Neural cell (in vitro differentiated cells): ENCODE results near the gene PLPP1. TPM values are rescaled to one million over a fixed set of nuclear protein-coding genes. Genes with fewer than 3 reads are reported as not detected.

Source experiments
- H2AFZ ChIP-seq: fragments of 200-600, 300-800 bp; sonication (generic), shearing (Covaris generic); 2 replicates; pipeline ENCODE4 v1.6.0; 2014; ENCODE audit warnings: low read depth, mild to moderate bottlenecking, antibody characterized with exemption, low read length, moderate library complexity
- H3F3A ChIP-seq: fragments of 200-600 bp; shearing (Covaris generic); 2 replicates; pipeline ENCODE4 v1.6.1; 2016; ENCODE audit warnings: mild to moderate bottlenecking, moderate library complexity, mixed read lengths, antibody characterized with exemption, low read length; ENCODE audit not compliant: insufficient read depth, poor library complexity, severe bottlenecking
- H3K27ac ChIP-seq: fragments of 200-600, 300-800 bp; sonication (generic), shearing (Covaris generic); 2 replicates; pipeline ENCODE4 v1.5.1; 2014; ENCODE audit warnings: mild to moderate bottlenecking, low read length, moderate library complexity
- H3K27me3 ChIP-seq: fragments of 300-800, 200-600 bp; sonication (generic), shearing (Covaris generic); 2 replicates; pipeline ENCODE4 v1.6.0; 2014; ENCODE audit warnings: mild to moderate bottlenecking, low read depth, low read length, moderate library complexity; ENCODE audit not compliant: insufficient read depth
- H3K36me3 ChIP-seq: fragments of 300-800, 200-600 bp; sonication (generic), shearing (Covaris generic); 2 replicates; pipeline ENCODE4 v1.5.1; 2014; ENCODE audit warnings: mild to moderate bottlenecking, antibody characterized with exemption, low read length, moderate library complexity; ENCODE audit not compliant: insufficient read depth
- H3K4me2 ChIP-seq: fragments of 300-800, 200-600 bp; sonication (generic), shearing (Covaris generic); 2 replicates; pipeline ENCODE4 v1.6.0; 2014; ENCODE audit warnings: mild to moderate bottlenecking, low read length
- H3K4me3 ChIP-seq: fragments of 300-800, 200-600 bp; sonication (generic), shearing (Covaris generic); 2 replicates; pipeline ENCODE4 v1.5.1; 2014; ENCODE audit warnings: mild to moderate bottlenecking, low read length, moderate library complexity
- H3K79me2 ChIP-seq: fragments of 200-600 bp; shearing (Covaris generic); replicated peaks from 2 replicates; pipeline ENCODE4 v1.6.0; 2014; ENCODE audit warnings: mild to moderate bottlenecking, low read length, moderate library complexity; ENCODE audit not compliant: insufficient read depth
- H3K9ac ChIP-seq: fragments of 300-800, 200-600 bp; sonication (generic), shearing (Covaris generic); 2 replicates; pipeline ENCODE4 v1.6.1; 2016; ENCODE audit warnings: mild to moderate bottlenecking, low read length, mixed read lengths
- H3K9me2 ChIP-seq: fragments of 200-600 bp; shearing (Covaris generic); 2 replicates; pipeline ENCODE4 v1.6.1; 2016; ENCODE audit warnings: mild to moderate bottlenecking, low read length, mixed read lengths; ENCODE audit not compliant: insufficient read depth
- H3K9me3 ChIP-seq: fragments of 200-600, 300-800 bp; sonication (generic), shearing (Covaris generic); 2 replicates; pipeline ENCODE4 v1.6.1; 2016; ENCODE audit warnings: mild to moderate bottlenecking, mixed run types, low read length, moderate library complexity, mixed read lengths
- H4K20me1 ChIP-seq: fragments of 200-600 bp; shearing (Covaris generic); 2 replicates; pipeline ENCODE4 v1.6.1; 2016; ENCODE audit warnings: mild to moderate bottlenecking, mixed run types; ENCODE audit not compliant: insufficient read depth
- CTCF ChIP-seq: fragments of 450-650 bp; IDR thresholded peaks from 2 replicates; pipeline ENCODE4 v1.5.1; 2014; ENCODE audit warnings: antibody characterized with exemption, mild to moderate bottlenecking, moderate library complexity; ENCODE audit not compliant: poor library complexity, severe bottlenecking
- EP300 ChIP-seq: fragments of 450-650 bp; conservative IDR thresholded peaks from 2 replicates; pipeline ENCODE4 v1.6.1; 2014; ENCODE audit warnings: antibody characterized with exemption, mild to moderate bottlenecking, moderate library complexity; ENCODE audit not compliant: poor library complexity, severe bottlenecking
- EZH2 ChIP-seq: fragments of 200-600, 300-800 bp; shearing (Covaris generic), sonication (generic); IDR thresholded peaks from 2 replicates; pipeline ENCODE4 v1.6.1; 2014; ENCODE audit warnings: antibody characterized with exemption, low read length, borderline replicate concordance, mild to moderate bottlenecking; ENCODE audit not compliant: insufficient read depth, poor library complexity, severe bottlenecking
- MXI1 ChIP-seq: fragments of 450-650 bp; conservative IDR thresholded peaks from 2 replicates; pipeline ENCODE4 v1.6.1; 2014; ENCODE audit warnings: antibody characterized with exemption, mild to moderate bottlenecking; ENCODE audit not compliant: poor library complexity, severe bottlenecking
- POLR2AphosphoS5 ChIP-seq: IDR thresholded peaks from 2 replicates; pipeline ENCODE4 v1.6.1; 2012
- RAD21 ChIP-seq: fragments of 450-650 bp; conservative IDR thresholded peaks from 2 replicates; pipeline ENCODE4 v1.6.1; 2014; ENCODE audit warnings: antibody characterized with exemption, mild to moderate bottlenecking, moderate library complexity
- REST ChIP-seq: IDR thresholded peaks from 2 replicates; pipeline ENCODE4 v1.6.1; 2012; ENCODE audit warnings: borderline replicate concordance
- SMC3 ChIP-seq: fragments of 450-650 bp; conservative IDR thresholded peaks from 2 replicates; pipeline ENCODE4 v1.6.1; 2014; ENCODE audit warnings: antibody characterized with exemption, mild to moderate bottlenecking, moderate library complexity; ENCODE audit not compliant: poor library complexity
- TAF1 ChIP-seq: IDR thresholded peaks from 2 replicates; pipeline ENCODE4 v1.6.1; 2012; ENCODE audit warnings: low read depth
- polyA plus RNA-seq: library from polyadenylated mRNA; depleted of rRNA; stranded (reverse); fragments of >200 nt; gene quantifications from 2 replicates; pipeline ENCODE4 v1.2.3, GENCODE V29; 2014

PLPP1 gene
- polyA plus RNA-seq, 1 donor from 2014 or later: 33.9 TPM

- no peaks in the 10 kb centered on the region for H3K36me3 ChIP-seq
- H3K9me2 ChIP-seq: no peaks in the 10 kb centered on the region
- no peaks in the 10 kb centered on the region for H3K27me3 ChIP-seq
- H3K4me3 ChIP-seq: no peak overlapping the region
- no peak overlapping the region for H3K4me2 ChIP-seq
- no peaks in the 10 kb centered on the region for H3K79me2 ChIP-seq
- H3K9me3 ChIP-seq: no peaks in the 10 kb centered on the region
- TF ChIP-seq EP300: no peak
- TF ChIP-seq TAF1: no peak
- no peak for TF ChIP-seq REST
- TF ChIP-seq MXI1: no peak
- no peak for TF ChIP-seq CTCF
- TF ChIP-seq SMC3: no peak
- no peak for TF ChIP-seq RAD21
- no peak for TF ChIP-seq EZH2
- no peak for TF ChIP-seq POLR2AphosphoS5
- H3K9ac ChIP-seq: no peak overlapping the region
- H3F3A ChIP-seq: no peaks in the 10 kb centered on the region
- H2AFZ ChIP-seq: no peak overlapping the region
- no peak overlapping the region for H3K27ac ChIP-seq
- no peaks in the 10 kb centered on the region for H4K20me1 ChIP-seq
Measured at GRCh38 chr5:55582256-55582655, 47.5 kb upstream of the PLPP1 start.

- no peaks in the 10 kb centered on the region for H3K9me2 ChIP-seq
- no peaks in the 10 kb centered on the region for H3K79me2 ChIP-seq
- no peak overlapping the region for H3K9ac ChIP-seq
- H3K36me3 ChIP-seq: no peaks in the 10 kb centered on the region
- H4K20me1 ChIP-seq: no peaks in the 10 kb centered on the region
- H3K9me3 ChIP-seq: no peaks in the 10 kb centered on the region
- H3K27me3 ChIP-seq: no peaks in the 10 kb centered on the region
- no peak overlapping the region for H3K4me2 ChIP-seq
- H2AFZ ChIP-seq: no peak overlapping the region
- H3K27ac ChIP-seq: no peak overlapping the region
- H3F3A ChIP-seq: no peaks in the 10 kb centered on the region
- TF ChIP-seq TAF1: no peak
- no peak for TF ChIP-seq EZH2
- TF ChIP-seq MXI1: no peak
- TF ChIP-seq CTCF: no peak
- no peak for TF ChIP-seq RAD21
- no peak for TF ChIP-seq EP300
- no peak for TF ChIP-seq REST
- TF ChIP-seq SMC3: no peak
- TF ChIP-seq POLR2AphosphoS5: no peak
- H3K4me3 ChIP-seq: no peak overlapping the region
Measured at GRCh38 chr5:55580042-55580441, 45.3 kb upstream of the PLPP1 start.
